Neural cell (in vitro differentiated cells): ENCODE results near the gene SUSD4. TPM values are rescaled to one million over a fixed set of nuclear protein-coding genes. Genes with fewer than 3 reads are reported as not detected.

Experiments
- H2AFZ ChIP-seq: fragments of 200-600, 300-800 bp; sonication (generic), shearing (Covaris generic); 2 replicates; pipeline ENCODE4 v1.6.0; 2014; ENCODE audit warnings: low read depth, mild to moderate bottlenecking, antibody characterized with exemption, low read length, moderate library complexity
- H3F3A ChIP-seq: fragments of 200-600 bp; shearing (Covaris generic); 2 replicates; pipeline ENCODE4 v1.6.1; 2016; ENCODE audit warnings: mild to moderate bottlenecking, moderate library complexity, mixed read lengths, antibody characterized with exemption, low read length; ENCODE audit not compliant: insufficient read depth, poor library complexity, severe bottlenecking
- H3K27ac ChIP-seq: fragments of 200-600, 300-800 bp; sonication (generic), shearing (Covaris generic); 2 replicates; pipeline ENCODE4 v1.5.1; 2014; ENCODE audit warnings: mild to moderate bottlenecking, low read length, moderate library complexity
- H3K27me3 ChIP-seq: fragments of 300-800, 200-600 bp; sonication (generic), shearing (Covaris generic); 2 replicates; pipeline ENCODE4 v1.6.0; 2014; ENCODE audit warnings: mild to moderate bottlenecking, low read depth, low read length, moderate library complexity; ENCODE audit not compliant: insufficient read depth
- H3K36me3 ChIP-seq: fragments of 300-800, 200-600 bp; sonication (generic), shearing (Covaris generic); 2 replicates; pipeline ENCODE4 v1.5.1; 2014; ENCODE audit warnings: mild to moderate bottlenecking, antibody characterized with exemption, low read length, moderate library complexity; ENCODE audit not compliant: insufficient read depth
- H3K4me2 ChIP-seq: fragments of 300-800, 200-600 bp; sonication (generic), shearing (Covaris generic); 2 replicates; pipeline ENCODE4 v1.6.0; 2014; ENCODE audit warnings: mild to moderate bottlenecking, low read length
- H3K4me3 ChIP-seq: fragments of 300-800, 200-600 bp; sonication (generic), shearing (Covaris generic); 2 replicates; pipeline ENCODE4 v1.5.1; 2014; ENCODE audit warnings: mild to moderate bottlenecking, low read length, moderate library complexity
- H3K79me2 ChIP-seq: fragments of 200-600 bp; shearing (Covaris generic); replicated peaks from 2 replicates; pipeline ENCODE4 v1.6.0; 2014; ENCODE audit warnings: mild to moderate bottlenecking, low read length, moderate library complexity; ENCODE audit not compliant: insufficient read depth
- H3K9ac ChIP-seq: fragments of 300-800, 200-600 bp; sonication (generic), shearing (Covaris generic); 2 replicates; pipeline ENCODE4 v1.6.1; 2016; ENCODE audit warnings: mild to moderate bottlenecking, low read length, mixed read lengths
- H3K9me2 ChIP-seq: fragments of 200-600 bp; shearing (Covaris generic); 2 replicates; pipeline ENCODE4 v1.6.1; 2016; ENCODE audit warnings: mild to moderate bottlenecking, low read length, mixed read lengths; ENCODE audit not compliant: insufficient read depth
- H3K9me3 ChIP-seq: fragments of 200-600, 300-800 bp; sonication (generic), shearing (Covaris generic); 2 replicates; pipeline ENCODE4 v1.6.1; 2016; ENCODE audit warnings: mild to moderate bottlenecking, mixed run types, low read length, moderate library complexity, mixed read lengths
- H4K20me1 ChIP-seq: fragments of 200-600 bp; shearing (Covaris generic); 2 replicates; pipeline ENCODE4 v1.6.1; 2016; ENCODE audit warnings: mild to moderate bottlenecking, mixed run types; ENCODE audit not compliant: insufficient read depth
- CTCF ChIP-seq: fragments of 450-650 bp; IDR thresholded peaks from 2 replicates; pipeline ENCODE4 v1.5.1; 2014; ENCODE audit warnings: antibody characterized with exemption, mild to moderate bottlenecking, moderate library complexity; ENCODE audit not compliant: poor library complexity, severe bottlenecking
- EP300 ChIP-seq: fragments of 450-650 bp; conservative IDR thresholded peaks from 2 replicates; pipeline ENCODE4 v1.6.1; 2014; ENCODE audit warnings: antibody characterized with exemption, mild to moderate bottlenecking, moderate library complexity; ENCODE audit not compliant: poor library complexity, severe bottlenecking
- EZH2 ChIP-seq: fragments of 200-600, 300-800 bp; shearing (Covaris generic), sonication (generic); IDR thresholded peaks from 2 replicates; pipeline ENCODE4 v1.6.1; 2014; ENCODE audit warnings: antibody characterized with exemption, low read length, borderline replicate concordance, mild to moderate bottlenecking; ENCODE audit not compliant: insufficient read depth, poor library complexity, severe bottlenecking
- MXI1 ChIP-seq: fragments of 450-650 bp; conservative IDR thresholded peaks from 2 replicates; pipeline ENCODE4 v1.6.1; 2014; ENCODE audit warnings: antibody characterized with exemption, mild to moderate bottlenecking; ENCODE audit not compliant: poor library complexity, severe bottlenecking
- POLR2AphosphoS5 ChIP-seq: IDR thresholded peaks from 2 replicates; pipeline ENCODE4 v1.6.1; 2012
- RAD21 ChIP-seq: fragments of 450-650 bp; conservative IDR thresholded peaks from 2 replicates; pipeline ENCODE4 v1.6.1; 2014; ENCODE audit warnings: antibody characterized with exemption, mild to moderate bottlenecking, moderate library complexity
- SMC3 ChIP-seq: fragments of 450-650 bp; conservative IDR thresholded peaks from 2 replicates; pipeline ENCODE4 v1.6.1; 2014; ENCODE audit warnings: antibody characterized with exemption, mild to moderate bottlenecking, moderate library complexity; ENCODE audit not compliant: poor library complexity
- TAF1 ChIP-seq: IDR thresholded peaks from 2 replicates; pipeline ENCODE4 v1.6.1; 2012; ENCODE audit warnings: low read depth
- polyA plus RNA-seq: library from polyadenylated mRNA; depleted of rRNA; stranded (reverse); fragments of >200 nt; gene quantifications from 2 replicates; pipeline ENCODE4 v1.2.3, GENCODE V29; 2014
- TF ChIP-seq, protein P1 (sequence below): IDR thresholded peaks from 2 replicates; pipeline ENCODE4 v1.6.1; 2012; ENCODE audit warnings: borderline replicate concordance

SUSD4 gene
- polyA plus RNA-seq, 1 donor from 2014 or later = 31.5 TPM

DNA sequence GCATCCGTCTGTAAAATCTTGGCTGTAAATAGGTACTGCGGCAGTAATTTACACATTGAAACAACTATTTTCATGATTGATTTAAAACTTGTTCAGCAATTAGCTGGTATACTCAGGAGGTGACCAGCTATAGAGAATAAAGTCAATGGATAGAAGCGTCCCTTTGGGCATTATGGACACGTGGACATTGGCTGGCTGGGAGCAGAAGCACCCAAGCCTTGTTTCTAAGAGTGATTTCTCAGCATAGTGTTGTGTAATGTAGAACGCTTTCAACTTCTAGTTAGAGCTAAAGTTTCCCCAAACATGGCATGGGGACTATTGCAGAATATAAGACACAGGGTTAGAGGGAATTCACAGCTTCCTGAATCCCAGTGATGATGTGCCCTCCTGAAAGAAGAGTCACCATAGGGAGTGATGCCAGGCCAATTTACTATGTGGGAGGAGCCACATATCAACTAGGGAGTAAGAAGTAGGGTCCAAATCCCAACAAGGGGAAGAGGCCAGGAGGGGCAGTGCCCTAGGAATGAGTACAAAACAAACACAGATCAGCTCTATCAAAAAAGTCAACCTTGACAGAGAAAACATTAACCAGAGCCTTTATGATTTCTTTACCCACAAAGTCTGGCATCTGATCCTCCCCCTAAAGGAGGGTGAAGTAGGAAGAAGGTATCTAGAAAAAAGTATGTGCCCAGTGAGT lies 92.7 kb downstream of the SUSD4 start:
- Histone ChIP-seq H2AFZ (no peak overlapping the region), H3K9me2 (no peaks in the 10 kb centered on the region), H3K36me3 (no peaks in the 10 kb centered on the region), H4K20me1 (no peaks in the 10 kb centered on the region), H3K4me2 (no peak overlapping the region), H3K9ac (no peak overlapping the region), H3K27ac (no peak overlapping the region), H3K4me3 (no peak overlapping the region), H3K79me2 (no peaks in the 10 kb centered on the region), H3K27me3 (no peaks in the 10 kb centered on the region), H3K9me3 (no peaks in the 10 kb centered on the region), H3F3A (no peaks in the 10 kb centered on the region)
- TF ChIP-seq, protein P1, sequence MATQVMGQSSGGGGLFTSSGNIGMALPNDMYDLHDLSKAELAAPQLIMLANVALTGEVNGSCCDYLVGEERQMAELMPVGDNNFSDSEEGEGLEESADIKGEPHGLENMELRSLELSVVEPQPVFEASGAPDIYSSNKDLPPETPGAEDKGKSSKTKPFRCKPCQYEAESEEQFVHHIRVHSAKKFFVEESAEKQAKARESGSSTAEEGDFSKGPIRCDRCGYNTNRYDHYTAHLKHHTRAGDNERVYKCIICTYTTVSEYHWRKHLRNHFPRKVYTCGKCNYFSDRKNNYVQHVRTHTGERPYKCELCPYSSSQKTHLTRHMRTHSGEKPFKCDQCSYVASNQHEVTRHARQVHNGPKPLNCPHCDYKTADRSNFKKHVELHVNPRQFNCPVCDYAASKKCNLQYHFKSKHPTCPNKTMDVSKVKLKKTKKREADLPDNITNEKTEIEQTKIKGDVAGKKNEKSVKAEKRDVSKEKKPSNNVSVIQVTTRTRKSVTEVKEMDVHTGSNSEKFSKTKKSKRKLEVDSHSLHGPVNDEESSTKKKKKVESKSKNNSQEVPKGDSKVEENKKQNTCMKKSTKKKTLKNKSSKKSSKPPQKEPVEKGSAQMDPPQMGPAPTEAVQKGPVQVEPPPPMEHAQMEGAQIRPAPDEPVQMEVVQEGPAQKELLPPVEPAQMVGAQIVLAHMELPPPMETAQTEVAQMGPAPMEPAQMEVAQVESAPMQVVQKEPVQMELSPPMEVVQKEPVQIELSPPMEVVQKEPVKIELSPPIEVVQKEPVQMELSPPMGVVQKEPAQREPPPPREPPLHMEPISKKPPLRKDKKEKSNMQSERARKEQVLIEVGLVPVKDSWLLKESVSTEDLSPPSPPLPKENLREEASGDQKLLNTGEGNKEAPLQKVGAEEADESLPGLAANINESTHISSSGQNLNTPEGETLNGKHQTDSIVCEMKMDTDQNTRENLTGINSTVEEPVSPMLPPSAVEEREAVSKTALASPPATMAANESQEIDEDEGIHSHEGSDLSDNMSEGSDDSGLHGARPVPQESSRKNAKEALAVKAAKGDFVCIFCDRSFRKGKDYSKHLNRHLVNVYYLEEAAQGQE = no peak
- TF ChIP-seq RAD21 (no peak), EZH2 (no peak), MXI1 (no peak), EP300 (no peak), SMC3 (no peak)

- Histone ChIP-seq H4K20me1 (no peaks in the 10 kb centered on the region), H3K27me3 (no peaks in the 10 kb centered on the region), H3K36me3 (no peaks in the 10 kb centered on the region), H3K79me2 (no peaks in the 10 kb centered on the region), H3K9me2 (no peaks in the 10 kb centered on the region), H3K9me3 (no peaks in the 10 kb centered on the region), H3K4me3 (no peak overlapping the region), H3K27ac (no peak overlapping the region), H3F3A (no peaks in the 10 kb centered on the region), H2AFZ (no peak overlapping the region), H3K4me2 (no peak overlapping the region), H3K9ac (no peak overlapping the region)
- no peak for TF ChIP-seq CTCF
- no peak for TF ChIP-seq TAF1
- TF ChIP-seq POLR2AphosphoS5 = no peak
- TF ChIP-seq, protein P1 = no peak
- TF ChIP-seq RAD21 = no peak
- no peak for TF ChIP-seq EP300
- no peak for TF ChIP-seq MXI1
- TF ChIP-seq SMC3 = no peak
- TF ChIP-seq EZH2 = no peak
Measured at GRCh38 chr1:223270155-223270554, 93.8 kb downstream of the SUSD4 start.
